ENCODE measurements around the gene AFG3L2.

AFG3L2 gene

GRCh38 chr18:12352188-12352587 lies 24.8 kb downstream of the AFG3L2 start:
- no peak for DNase-seq

DNA sequence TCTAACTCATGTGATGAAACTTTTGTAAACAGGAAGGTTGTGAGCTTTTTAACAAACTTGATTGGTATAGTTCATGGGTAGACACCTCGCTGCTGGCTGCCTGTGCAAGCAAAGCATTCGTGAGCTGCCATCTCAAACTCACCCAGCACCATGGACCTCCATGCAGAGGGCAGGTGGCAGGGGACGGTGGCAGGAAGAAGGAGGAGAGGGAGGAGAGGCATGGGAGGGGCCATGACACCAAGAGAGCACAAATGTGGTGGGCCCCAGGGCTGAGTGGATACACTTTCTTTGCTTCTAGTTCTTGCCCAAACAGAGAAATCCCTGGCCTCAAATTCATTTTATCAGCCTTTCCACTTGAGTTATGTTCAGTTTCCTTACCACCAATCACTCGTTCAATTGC lies 29.1 kb downstream of the AFG3L2 start:
- DNase-seq, result no peak

DNA sequence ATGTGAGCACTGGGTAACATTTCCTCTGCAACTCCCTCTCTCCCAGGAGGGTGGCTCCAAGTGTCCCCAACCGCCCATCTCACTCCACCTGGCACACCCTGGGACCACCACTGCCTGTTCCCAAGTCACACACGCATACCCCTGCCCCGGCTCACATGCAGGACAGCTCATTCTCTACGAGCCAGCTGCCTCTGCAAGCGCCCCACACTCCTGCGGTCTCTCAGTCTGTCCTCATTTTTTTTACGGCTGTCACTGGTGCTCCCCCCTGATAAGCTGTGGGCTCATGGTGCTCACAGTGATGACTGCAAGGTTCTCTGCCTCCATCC lies 30.8 kb downstream of the AFG3L2 start:
- no peak for DNase-seq

DNA sequence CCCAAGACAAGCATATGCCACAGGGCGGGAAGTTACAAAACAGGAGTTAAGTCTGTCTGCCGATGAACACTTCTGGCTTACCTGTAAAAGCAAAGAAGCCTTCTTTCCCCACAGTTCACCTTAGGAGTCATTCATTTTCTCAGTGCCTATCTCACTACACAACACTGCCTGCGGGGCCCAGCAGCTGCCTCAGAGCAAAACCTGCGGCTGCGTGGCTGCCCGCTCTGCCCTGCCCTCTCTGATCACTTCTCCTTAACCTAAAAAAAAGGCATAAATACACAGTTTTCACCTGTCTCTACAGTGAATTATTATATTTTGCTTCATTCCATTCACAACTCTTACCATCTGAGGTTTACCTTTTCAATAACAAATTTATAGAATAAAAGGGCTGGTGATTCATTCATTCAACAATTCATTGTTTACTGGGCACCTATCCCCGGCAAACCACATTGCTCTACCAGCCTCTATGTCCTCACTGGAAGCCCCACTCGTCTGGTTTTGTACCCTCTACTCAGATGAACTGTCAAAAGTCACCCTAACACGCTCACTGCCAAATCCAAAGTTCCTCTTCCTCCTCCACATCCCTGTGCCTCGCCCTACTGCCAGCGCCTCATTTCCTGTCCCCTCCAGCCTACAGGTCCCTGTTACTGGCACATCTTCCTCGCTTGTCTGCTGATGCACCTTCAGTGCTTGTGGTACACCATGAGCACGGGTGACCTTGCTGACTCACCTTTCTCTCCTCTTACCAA lies 31.4 kb downstream of the AFG3L2 start:
- no peak for DNase-seq

DNA sequence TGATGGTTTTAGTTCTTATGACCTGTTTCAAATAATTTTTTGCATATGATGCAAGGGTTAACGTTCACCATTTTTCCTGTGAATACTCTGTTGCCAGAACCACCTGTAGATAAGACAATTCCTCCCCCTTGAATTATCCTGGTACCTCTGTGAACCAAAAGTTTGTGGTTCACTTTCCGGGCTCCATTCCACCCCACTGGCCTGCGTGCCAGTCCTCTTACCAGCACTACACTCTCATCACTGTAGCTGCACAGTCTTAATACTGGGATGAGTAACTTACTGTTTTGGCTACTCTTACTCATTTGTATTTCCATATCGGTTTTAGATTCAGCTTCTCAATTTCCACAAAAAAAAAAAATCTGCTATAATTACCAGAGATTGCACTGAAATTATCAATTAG lies 34.4 kb downstream of the AFG3L2 start:
- no peak for DNase-seq

GRCh38 chr18:12340945-12341660 lies 35.9 kb downstream of the AFG3L2 start:
- no peak for DNase-seq

DNA sequence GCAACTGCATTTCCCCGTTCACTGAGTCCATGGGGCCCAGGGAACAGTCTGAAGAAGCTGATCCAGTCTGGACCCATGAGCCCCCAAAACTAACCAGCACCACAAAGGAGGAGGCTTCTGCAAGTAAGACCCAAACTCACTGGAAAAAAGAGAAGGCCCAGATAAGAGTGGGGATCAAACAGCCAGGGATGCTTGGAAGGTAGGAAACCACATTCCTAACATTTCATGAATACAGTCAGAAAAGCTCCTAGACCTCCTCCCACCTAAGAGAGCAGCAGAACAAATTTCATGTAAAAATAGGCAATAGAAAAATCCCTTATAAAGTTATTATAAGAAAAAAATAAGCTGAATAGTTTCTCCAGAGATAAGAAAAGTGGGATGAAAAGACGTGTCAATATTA lies 38.6 kb downstream of the AFG3L2 start:
- no peak for DNase-seq

- no peak for DNase-seq
Measured at GRCh38 chr18:12336887-12337286, 40.1 kb downstream of the AFG3L2 start.

- no peak for DNase-seq
Measured at GRCh38 chr18:12336171-12336613, 40.8 kb downstream of the AFG3L2 start.

- no peak for DNase-seq
Measured at GRCh38 chr18:12335503-12335902, 41.5 kb downstream of the AFG3L2 start.

DNA sequence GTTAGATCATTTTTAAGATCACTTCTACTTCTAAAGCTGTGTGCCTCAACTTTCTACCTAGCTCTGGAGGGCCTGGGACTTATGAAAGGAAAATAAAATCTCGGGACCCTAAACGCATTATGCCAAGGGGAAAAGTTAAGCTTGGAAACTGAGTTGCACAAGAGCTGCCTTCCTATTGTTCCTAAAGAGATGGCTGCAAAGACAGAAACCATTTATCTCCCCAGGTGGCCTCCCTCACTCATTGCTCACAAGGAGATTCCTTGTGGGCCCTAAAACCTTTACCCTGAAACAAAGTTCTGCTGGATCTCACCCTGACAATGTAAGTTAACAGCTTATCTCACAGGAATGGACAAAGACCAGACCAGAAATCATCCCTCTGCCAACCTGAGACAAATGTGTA lies 42.2 kb downstream of the AFG3L2 start:
- DNase-seq, result no peak

GRCh38 chr18:12334366-12334808 lies 42.6 kb downstream of the AFG3L2 start:
- DNase-seq, result no peak

GRCh38 chr18:12333506-12334290 lies 43.3 kb downstream of the AFG3L2 start:
- DNase-seq, result no peak

DNA sequence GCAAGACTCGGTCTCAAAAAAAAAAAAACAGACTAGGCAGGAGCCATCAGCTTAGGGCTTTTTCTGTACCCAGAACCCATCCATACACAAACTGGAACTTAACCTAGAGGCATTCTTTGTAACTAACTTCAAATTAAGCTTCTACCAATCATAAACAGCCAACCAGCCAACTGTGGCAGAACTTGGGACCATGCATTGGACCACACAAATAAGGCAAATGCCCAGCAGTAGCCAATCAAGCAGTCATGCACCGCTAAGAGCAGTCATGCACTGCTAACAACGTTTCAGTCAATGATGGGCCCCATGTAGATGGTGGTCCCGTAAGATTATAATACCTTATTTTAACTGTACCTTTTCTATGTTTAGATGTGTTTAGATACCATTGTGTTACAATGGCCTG lies 46.3 kb downstream of the AFG3L2 start:
- DNase-seq, result no peak

GRCh38 chr18:12329125-12329698 lies 47.8 kb downstream of the AFG3L2 start:
- no peak for DNase-seq

DNA sequence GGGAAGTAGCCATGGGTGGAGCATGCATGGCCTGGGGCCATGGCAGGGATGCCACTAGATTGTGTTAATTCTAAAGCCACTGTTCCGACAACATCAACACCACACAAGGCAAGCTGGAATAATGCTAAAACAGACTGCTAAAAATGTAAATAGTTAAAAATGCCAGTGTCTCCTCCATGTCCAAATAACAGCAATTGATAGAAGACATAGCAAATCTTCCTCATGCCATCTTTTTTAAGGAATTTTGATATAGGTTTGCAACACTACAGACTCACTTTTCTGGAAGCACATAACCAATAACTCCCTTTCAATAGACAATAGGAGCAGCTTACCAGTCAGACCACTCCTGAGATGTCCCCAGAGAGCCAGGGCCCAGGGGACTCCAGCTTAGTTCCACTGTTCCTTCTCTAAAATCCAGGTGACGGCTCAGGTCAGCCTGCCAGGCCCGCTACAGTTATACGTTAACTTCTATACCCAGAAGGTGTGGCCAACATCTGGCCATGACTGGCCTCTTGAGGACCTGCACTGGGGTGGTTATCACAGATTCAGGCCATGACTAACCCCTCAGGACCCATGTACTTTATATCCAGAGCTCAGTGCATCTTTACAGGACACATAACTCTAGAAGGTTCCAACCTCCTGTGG lies 48.7 kb downstream of the AFG3L2 start:
- DNase-seq, result no peak

DNA sequence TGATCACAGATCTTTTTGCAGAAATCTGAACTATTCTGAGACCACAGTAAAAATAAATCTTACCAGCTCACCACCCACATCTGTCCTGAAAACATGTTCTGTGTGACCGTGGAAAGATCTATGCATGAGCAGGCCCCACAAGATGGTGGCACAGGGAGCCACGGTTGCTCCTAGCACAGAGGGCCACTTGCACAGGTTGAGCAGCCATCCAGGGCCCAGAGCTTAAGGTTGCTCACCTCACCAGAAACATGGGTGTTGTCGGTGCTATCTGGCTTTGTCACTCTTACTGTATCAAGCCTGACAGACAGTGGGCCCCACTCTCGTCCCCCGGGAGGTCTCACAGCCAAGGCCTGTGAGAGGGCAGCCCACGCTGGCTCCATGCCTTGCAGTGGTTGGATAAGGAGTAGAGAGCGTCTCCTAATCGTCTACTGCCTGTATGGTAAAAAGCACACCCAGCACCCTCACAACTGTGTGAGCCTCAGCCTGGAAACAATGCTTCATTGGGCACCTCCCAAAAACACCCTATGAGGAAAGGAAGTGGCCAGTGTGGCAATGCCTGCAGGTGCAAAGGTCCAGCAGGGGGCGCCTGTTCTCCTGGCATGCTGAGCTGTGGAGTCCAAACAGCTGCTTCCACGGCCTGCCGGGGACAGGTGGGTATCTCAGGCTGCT lies 49.4 kb downstream of the AFG3L2 start:
- DNase-seq, result peak; percentile 81

DNA sequence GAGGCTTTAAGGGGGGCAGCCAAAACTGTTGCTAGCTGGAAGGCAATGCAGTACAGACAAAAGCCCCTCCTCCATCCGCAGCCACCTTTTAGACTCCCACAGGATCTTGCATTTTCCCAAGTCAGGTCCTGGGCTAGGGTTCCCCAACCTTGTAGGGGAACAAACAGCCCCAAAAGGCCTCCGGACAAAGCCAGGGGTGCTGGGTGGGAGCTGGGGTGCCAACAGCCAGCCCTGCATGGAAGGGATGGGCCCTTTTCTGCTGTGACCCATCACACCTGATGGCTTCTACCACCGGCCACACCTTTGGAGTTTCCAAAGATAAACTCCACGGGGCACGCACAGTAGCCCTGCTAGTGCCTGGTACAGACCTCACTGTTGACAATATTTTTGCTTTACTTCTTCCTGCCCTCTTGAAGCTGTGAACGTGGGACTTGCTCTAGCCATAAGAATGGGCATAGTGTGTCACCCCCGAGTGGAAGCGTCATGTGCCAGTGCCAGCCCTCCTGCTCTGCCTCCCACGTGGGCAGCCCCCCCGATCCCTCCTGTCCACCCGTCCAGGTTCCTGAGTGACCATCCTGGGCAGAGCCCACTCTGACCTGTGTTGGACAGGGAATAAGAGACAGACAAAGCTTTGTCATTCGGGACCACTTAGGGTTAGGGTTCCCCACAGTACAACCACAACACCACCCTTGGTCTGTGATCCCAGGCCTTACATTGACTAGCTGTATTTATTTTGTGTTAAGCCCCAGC lies 50.1 kb downstream of the AFG3L2 start:
- no peak for DNase-seq

GRCh38 chr18:12325726-12326245 lies 51.2 kb downstream of the AFG3L2 start:
- DNase-seq, result no peak

DNA sequence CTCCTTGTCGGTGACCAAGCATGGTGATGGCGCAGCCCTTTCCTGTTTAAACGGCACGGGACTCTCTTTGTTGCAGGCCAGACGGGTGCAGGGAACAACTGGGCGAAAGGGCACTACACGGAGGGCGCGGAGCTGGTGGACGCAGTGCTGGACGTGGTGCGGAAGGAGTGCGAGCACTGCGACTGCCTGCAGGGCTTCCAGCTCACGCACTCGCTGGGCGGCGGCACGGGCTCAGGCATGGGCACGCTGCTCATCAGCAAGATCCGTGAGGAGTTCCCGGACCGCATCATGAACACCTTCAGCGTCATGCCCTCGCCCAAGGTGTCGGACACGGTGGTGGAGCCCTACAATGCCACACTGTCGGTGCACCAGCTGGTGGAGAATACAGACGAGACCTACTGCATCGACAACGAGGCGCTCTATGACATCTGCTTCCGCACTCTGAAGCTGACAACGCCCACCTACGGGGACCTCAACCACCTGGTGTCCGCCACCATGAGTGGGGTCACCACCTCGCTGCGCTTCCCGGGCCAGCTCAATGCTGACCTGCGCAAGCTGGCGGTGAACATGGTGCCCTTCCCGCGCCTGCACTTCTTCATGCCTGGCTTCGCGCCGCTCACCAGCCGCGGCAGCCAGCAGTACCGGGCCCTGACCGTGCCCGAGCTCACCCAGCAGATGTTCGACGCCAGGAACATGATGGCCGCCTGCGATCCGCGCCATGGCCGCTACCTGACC lies 51.9 kb downstream of the AFG3L2 start:
- DNase-seq, result no peak

DNA sequence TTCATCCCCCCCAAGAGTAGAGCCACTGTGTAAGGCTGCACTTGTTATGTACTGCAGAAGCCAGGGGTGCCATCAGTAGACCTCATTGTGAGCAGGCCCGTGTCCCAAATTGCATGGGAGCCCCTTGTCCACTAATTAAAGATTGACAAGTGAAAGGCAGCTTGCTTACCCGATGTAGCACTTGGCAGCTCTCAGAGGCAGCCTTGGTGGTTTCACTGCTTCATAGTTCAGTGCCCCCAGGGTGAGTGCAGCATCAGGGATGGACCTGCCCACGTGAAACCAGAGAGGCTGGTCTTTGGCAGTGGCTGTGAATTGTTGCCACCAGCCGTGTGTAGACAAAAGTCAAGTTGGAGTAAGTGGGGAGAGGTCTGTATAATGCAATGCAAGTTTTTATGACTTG lies 55.7 kb downstream of the AFG3L2 start:
- DNase-seq, result no peak

All from eye (tissue), 1 donor.